Measurements from ENCODE around the gene ACSM2B. TPM values are rescaled to one million over a fixed set of nuclear protein-coding genes. Genes with fewer than 3 reads are reported as not detected.

The ACSM2B gene
- total and polyA plus RNA-seq, 2 of the 4 experiments (the other 2 are of a cell fraction) = not detected

DNA sequence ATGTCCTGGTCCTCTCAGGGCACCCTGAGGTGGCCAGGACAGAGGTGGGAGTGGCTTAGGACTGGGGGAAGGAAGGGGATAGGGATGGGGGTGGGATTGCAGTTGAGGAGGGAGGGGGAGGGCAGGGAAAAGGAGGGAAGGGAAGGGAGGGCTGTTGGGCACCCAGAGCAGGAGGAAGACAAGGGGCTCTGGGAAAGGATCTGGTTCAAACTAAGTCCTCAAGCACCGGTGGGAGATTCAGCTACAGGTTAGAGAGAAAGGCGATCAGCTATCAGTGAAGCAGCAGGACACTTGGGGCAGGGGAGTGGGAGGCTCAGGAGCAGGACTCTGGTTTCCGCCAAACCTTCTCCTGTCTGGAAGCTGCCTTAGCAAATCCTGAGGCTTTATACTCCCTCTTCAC is 44.6 kb upstream of the ACSM2B start:
- in situ Hi-C loops (cut with MboI; ENCODE audit: low sequenced_read_pairs) = no loop called here
- H2AFZ ChIP-seq (replicated peaks; ENCODE audit: low read length, poor library complexity) = no peak overlapping the region
- H4K8ac ChIP-seq (ENCODE audit: low read depth in 2 of 2, low read length in 2 of 2) = no peak overlapping the region
- H3K27ac ChIP-seq (ENCODE audit: insufficient read depth, low read length) = no peak overlapping the region
- no peak overlapping the region for H3K4me2 ChIP-seq (ENCODE audit: low read depth, low read length)
- DNase-seq = no peak
- H3K4me1 ChIP-seq (ENCODE audit: control insufficient read depth, insufficient read depth, low read length) = no peaks in the 10 kb centered on the region
- H3K4ac ChIP-seq (ENCODE audit: low read depth, low read length) = no peak overlapping the region
- BruUV-seq (replicated peaks) = no TSS peak
- ATAC-seq (ENCODE audit: low read depth) = no peak
- no peak overlapping the region for H2BK5ac ChIP-seq (ENCODE audit: low read depth, low read length, poor library complexity, severe bottlenecking)
- no peak overlapping the region for H2BK120ac ChIP-seq (ENCODE audit: low read depth, low read length)
- H3K4me3 ChIP-seq (ENCODE audit: insufficient read depth, low read depth, low read length) = no peak overlapping the region
- H2AK9ac ChIP-seq (replicated peaks; ENCODE audit: low read depth, low read length, poor library complexity) = no peak overlapping the region
- H4K20me1 ChIP-seq (ENCODE audit: insufficient read depth, low read length) = no peaks in the 10 kb centered on the region
- no peak overlapping the region for H4K91ac ChIP-seq (ENCODE audit: insufficient read depth, low read depth, low read length)
- TF ChIP-seq NFE2L2 (IDR thresholded peaks at IDR 0.05; ENCODE audit: low read depth, low read length) (no peak), MAFK (IDR thresholded peaks at IDR 0.05; ENCODE audit: low read depth, low read length) (no peak), RAD21 (IDR thresholded peaks at IDR 0.05; ENCODE audit: low read length) (no peak), RCOR1 (IDR thresholded peaks at IDR 0.05; ENCODE audit: insufficient replicate concordance, low read length) (no peak), CEBPB (IDR thresholded peaks at IDR 0.05; ENCODE audit: low read depth, low read length) (no peak), CTCF (conservative IDR thresholded peaks at IDR 0.05; ENCODE audit: low read depth, low read length) (no peak), MXI1 (IDR thresholded peaks at IDR 0.05; ENCODE audit: borderline replicate concordance, low read depth, low read length) (no peak), SMC3 (IDR thresholded peaks at IDR 0.05; ENCODE audit: low read depth, low read length) (no peak), BHLHE40 (IDR thresholded peaks at IDR 0.05; ENCODE audit: low read depth, low read length) (no peak), MAZ (IDR thresholded peaks at IDR 0.05; ENCODE audit: borderline replicate concordance, low read depth, low read length) (no peak), POLR2A (IDR thresholded peaks at IDR 0.05; ENCODE audit: low read depth, low read length) (no peak), USF2 (IDR thresholded peaks at IDR 0.05; ENCODE audit: low read depth, low read length) (no peak), FOS (IDR thresholded peaks at IDR 0.05; ENCODE audit: low read depth, low read length) (no peak), RFX5 (IDR thresholded peaks at IDR 0.05; ENCODE audit: low read depth, low read length) (no peak), CHD1 (IDR thresholded peaks at IDR 0.05; ENCODE audit: low read depth, low read length) (no peak)
- TF ChIP-seq, protein P1, sequence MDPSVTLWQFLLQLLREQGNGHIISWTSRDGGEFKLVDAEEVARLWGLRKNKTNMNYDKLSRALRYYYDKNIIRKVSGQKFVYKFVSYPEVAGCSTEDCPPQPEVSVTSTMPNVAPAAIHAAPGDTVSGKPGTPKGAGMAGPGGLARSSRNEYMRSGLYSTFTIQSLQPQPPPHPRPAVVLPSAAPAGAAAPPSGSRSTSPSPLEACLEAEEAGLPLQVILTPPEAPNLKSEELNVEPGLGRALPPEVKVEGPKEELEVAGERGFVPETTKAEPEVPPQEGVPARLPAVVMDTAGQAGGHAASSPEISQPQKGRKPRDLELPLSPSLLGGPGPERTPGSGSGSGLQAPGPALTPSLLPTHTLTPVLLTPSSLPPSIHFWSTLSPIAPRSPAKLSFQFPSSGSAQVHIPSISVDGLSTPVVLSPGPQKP (IDR thresholded peaks at IDR 0.05; ENCODE audit: borderline replicate concordance, low read depth, low read length) = no peak
- no peaks in the 10 kb centered on the region for H3K27me3 ChIP-seq (ENCODE audit: control insufficient read depth, insufficient read depth, low read length)
- no CpG with 5 or more reads among the region's 3 CpGs for WGBS, 2 experiments (ENCODE audit: extremely low coverage in 2 of 2, insufficient read length in 1 of 2)
- no peak overlapping the region for H3K18ac ChIP-seq (ENCODE audit: low read depth, low read length)
- no peaks in the 10 kb centered on the region for H3K9me1 ChIP-seq (ENCODE audit: insufficient read depth, low read length)
- H3K9ac ChIP-seq (ENCODE audit: low read depth, low read length) = no peak overlapping the region
- H3K23ac ChIP-seq (ENCODE audit: low read depth, low read length) = no peak overlapping the region
- ChIA-PET POLR2A (ENCODE audit: unreplicated experiment) (no interaction called here), CTCF (no interaction called here)
- no peak overlapping the region for H2BK15ac ChIP-seq (ENCODE audit: low read depth, low read length)
- peaks cover 6% of the 10 kb centered on the region; the same call in 1 of the 2 replicates for H3K9me3 ChIP-seq (ENCODE audit: control insufficient read depth, insufficient read depth, low read length)
- dilution Hi-C loops (cut with HindIII; ENCODE audit: low sequenced_read_pairs, unreplicated experiment) = no loop called here
- H3K36me3 ChIP-seq (ENCODE audit: control insufficient read depth, insufficient read depth, low read length) = no peaks in the 10 kb centered on the region
- H4K5ac ChIP-seq (ENCODE audit: low read depth, low read length) = no peak overlapping the region
- no peak overlapping the region for H3K14ac ChIP-seq (replicated peaks; ENCODE audit: low read depth, low read length)
- H3K79me1 ChIP-seq (ENCODE audit: low read depth in 1 of 2, low read length in 2 of 2) = no peaks in the 10 kb centered on the region
- H2AK5ac ChIP-seq (ENCODE audit: low read depth, low read length) = no peak overlapping the region
- intact Hi-C loops (cut with micrococcal nuclease) = no loop called here
- H3K56ac ChIP-seq (ENCODE audit: extremely low read depth, insufficient read depth, low read length) = no peak overlapping the region
- H2BK20ac ChIP-seq (ENCODE audit: low read depth, low read length) = no peak overlapping the region
